Colonic mucosa (tissue), 4 donors: ENCODE data around the gene GMPR2. TPM values are rescaled to one million over a fixed set of nuclear protein-coding genes. Genes with fewer than 3 reads are reported as not detected.
"Not testable (repeated sequence)": the region's sequence is repeated elsewhere in the genome, so short reads cannot be mapped to it uniquely, and the experiment has no call there.

Source experiments
- DNase-seq: peaks from one replicate; pipeline ENCODE4 v3.0.0-alpha.2; 2020
- H3K27ac ChIP-seq: fragments of 200-600 bp; one replicate; pipeline ENCODE4 v1.8.0; 2021
- H3K27me3 ChIP-seq: fragments of 200-600 bp; one replicate; pipeline ENCODE4 v1.8.0; 2021
- H3K36me3 ChIP-seq: fragments of 200-600 bp; one replicate; pipeline ENCODE4 v1.8.0; 2021
- H3K4me1 ChIP-seq: fragments of 200-600 bp; one replicate; pipeline ENCODE4 v1.8.0; 2021; ENCODE audit warnings: mild to moderate bottlenecking
- H3K4me3 ChIP-seq: fragments of 200-600 bp; one replicate; pipeline ENCODE4 v1.8.0; 2021
- H3K9ac ChIP-seq, 2 donors: one replicate each; pipeline ENCODE4 v1.7.0; 2013; ENCODE audit warnings: control low read depth in 2 of 2, low read depth in 2 of 2, low read length in 2 of 2
- H3K9me3 ChIP-seq: fragments of 200-600 bp; one replicate; pipeline ENCODE4 v1.8.0; 2021
- intact Hi-C: fragments of 100-400 bp; cut with DNase I; formaldehyde crosslinking; loops from one replicate; pipeline ENCODE4 v1.14.1; 2022
- total RNA-seq, 2 donors: library from RNA; stranded (reverse); fragmentation: NEBNext Ultra II Directional in 1 of 2; extraction: Animal tissue kit (Norgen Biotek cat#: 25700) in 1 of 2; gene quantifications; one replicate each; pipeline ENCODE4 v1.2.1, GENCODE V29; 2021
- TF ChIP-seq, protein P1 (sequence below): fragments of 200-600 bp; IDR thresholded peaks from one replicate; pipeline ENCODE4 v1.8.0; 2022; ENCODE audit warnings: antibody characterized with exemption, mild to moderate bottlenecking
- donor health status: healthy.
- donor health status: DM: no; HTN: no; CAD: no.
- donor health status: DM: no; HTN: no; CAD: no.

Gene GMPR2
- total RNA-seq, 2 donors from 2014 or later = 57.9 to 68.1 TPM

DNA sequence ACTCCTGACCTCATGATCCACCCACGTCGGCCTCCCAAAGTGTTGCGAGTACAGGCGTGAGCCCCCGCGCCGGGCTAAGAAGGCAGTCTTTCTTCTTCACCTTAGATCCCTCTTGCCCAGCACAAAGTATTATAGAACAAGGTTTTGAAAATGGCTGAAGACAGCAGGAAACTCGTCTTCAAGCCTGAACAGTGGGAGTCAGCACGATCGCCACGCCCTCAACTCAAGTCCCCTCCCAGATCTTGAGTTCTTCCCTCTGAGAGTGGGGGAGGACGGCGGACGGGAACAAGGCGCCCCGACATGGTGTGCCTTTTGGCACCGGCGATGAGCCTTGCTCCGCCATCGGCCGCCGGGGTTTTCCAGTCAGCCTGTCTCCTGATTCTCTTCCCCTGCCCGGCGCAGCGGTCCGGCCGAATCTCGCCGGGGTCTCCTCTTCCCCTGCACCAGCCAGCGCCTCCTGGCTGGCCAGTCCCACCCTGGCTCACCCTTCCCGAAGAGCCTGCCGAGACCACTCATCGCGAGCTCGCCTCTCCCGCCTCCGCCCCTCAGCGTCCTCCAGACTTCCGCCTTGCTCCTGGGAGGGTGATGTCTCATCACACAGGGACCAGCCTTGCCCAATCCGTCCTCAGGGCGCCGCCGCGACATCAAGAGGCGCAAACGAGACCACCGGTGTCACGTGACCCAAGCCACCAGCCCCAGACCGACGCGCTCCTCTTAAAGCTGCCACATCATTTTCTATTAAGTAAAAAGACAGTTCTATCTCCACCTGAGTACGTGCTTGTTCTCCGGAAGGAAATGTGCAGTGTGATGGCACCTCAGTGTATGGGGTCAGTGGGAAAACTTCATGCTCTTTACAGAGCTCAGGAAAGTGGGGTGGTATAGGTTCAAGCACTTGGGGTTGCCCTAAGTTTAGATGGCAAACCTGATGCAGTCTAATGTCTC lies 19.5 kb upstream of the GMPR2 start, which contains the start of gene CHMP4A:
Gene CHMP4A, minus strand, starts transcription at position 565 of the 942 bp plus-strand sequence. Its CDS starts 49 bp downstream, at position 516.
- Histone ChIP-seq H3K4me3 (peak within 1 kb of the TSS; percentile 68), H3K4me1 (peaks cover 5% of the 10 kb centered on the region), H3K36me3 (no peaks in the 10 kb centered on the region), H3K27ac (peak within 1 kb of the TSS; percentile 98), H3K27me3 (no peaks in the 10 kb centered on the region), H3K9me3 (no peaks in the 10 kb centered on the region), H3K9ac (peak within 1 kb of the TSS; percentile 71 to 93)
- peak; percentile 97 for DNase-seq
- TF ChIP-seq, protein P1, sequence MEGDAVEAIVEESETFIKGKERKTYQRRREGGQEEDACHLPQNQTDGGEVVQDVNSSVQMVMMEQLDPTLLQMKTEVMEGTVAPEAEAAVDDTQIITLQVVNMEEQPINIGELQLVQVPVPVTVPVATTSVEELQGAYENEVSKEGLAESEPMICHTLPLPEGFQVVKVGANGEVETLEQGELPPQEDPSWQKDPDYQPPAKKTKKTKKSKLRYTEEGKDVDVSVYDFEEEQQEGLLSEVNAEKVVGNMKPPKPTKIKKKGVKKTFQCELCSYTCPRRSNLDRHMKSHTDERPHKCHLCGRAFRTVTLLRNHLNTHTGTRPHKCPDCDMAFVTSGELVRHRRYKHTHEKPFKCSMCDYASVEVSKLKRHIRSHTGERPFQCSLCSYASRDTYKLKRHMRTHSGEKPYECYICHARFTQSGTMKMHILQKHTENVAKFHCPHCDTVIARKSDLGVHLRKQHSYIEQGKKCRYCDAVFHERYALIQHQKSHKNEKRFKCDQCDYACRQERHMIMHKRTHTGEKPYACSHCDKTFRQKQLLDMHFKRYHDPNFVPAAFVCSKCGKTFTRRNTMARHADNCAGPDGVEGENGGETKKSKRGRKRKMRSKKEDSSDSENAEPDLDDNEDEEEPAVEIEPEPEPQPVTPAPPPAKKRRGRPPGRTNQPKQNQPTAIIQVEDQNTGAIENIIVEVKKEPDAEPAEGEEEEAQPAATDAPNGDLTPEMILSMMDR = no peak
- intact Hi-C loops = no loop called here

DNA sequence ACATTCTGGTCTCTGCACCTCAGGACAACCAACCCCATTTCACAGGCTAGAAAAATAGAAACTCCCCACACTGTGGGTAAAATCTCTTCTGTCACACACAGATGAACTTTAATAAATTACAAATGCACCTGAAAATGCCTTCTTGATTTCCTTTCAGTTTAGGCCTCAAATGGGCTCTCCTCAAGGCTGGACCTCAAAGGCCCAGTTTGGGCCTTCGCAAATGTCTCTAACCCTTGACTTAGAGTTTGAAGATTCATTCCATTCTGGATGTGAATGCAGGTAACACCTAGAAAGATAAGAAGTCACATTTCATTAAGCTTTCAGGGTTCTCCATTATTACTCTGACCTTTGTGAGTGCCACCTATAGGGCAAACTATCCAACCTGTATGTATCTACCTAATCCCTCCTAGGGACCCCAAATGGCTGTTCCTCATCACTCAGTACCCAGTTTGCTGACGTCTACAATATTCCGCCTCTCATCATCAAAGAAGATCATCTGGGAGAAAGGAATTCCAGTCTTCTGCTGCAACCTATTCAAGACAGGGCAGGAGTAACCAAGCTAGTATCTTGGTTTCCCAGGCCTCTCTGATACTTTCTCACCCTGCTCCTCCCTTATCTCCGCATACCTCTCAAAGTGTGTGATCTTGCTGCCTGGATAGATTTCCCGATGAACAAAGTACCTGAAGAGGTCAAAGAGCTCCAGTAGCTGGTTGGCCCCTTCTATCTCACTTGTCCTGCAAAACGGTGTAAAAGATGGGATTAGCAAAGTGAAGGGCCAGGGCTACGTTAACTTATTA lies 18.7 kb upstream of the GMPR2 start:
- H3K4me1 ChIP-seq = peaks cover 5% of the 10 kb centered on the region
- peak overlapping the region; percentile 68 for H3K4me3 ChIP-seq
- no peak for DNase-seq
- intact Hi-C loops = no loop called here
- no peaks in the 10 kb centered on the region for H3K27me3 ChIP-seq
- H3K9ac ChIP-seq = peak overlapping the region in 1 of 2 donors; percentile 93
- no peaks in the 10 kb centered on the region for H3K36me3 ChIP-seq
- H3K27ac ChIP-seq = peak overlapping the region; percentile 98
- TF ChIP-seq, protein P1 = no peak
- no peaks in the 10 kb centered on the region for H3K9me3 ChIP-seq

DNA sequence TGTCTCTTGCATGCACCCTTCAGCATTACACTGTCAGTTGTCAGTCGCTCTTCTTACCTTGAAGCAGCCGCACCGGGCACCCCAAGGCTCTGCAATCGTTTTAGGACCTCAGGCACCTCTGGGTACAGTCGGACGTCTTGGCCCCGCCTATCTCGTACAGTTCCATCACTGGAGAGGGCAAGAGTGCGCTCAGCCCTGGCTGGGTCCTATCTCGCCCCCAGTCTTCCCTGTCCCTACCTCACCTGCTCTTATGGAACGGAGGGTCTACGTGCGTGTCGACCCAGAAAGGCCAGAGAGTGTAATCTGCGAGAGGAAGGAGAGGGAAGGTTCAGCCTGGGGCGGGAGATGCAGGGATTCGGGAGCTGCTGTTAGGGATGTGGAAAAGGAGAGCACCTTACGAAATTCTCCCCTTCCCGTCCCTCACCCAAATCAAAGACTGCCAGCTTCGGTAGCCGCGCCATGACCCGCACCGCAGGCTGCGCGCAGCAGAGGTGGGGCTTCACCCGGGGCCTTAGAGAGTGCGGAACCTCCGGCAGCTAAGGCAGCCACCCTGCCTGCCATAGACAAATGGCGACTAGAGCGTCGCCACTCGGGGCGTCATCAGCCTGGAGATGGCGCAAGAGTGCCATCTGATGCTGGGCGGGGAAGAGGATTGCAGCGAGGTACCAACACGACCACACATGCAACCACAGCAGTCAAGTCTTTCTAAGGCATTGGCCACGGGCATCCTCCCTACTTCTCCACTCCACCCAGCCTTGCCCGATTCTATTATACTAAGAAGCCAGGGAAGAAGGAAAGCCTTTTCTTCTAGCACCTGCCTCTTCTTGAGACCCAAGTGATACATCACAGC lies 17.0 kb upstream of the GMPR2 start, which contains the start of gene MDP1:
Gene MDP1, minus strand, starts transcription at position 572 of the 850 bp plus-strand sequence. Its CDS starts 111 bp downstream, at position 461.
- DNase-seq = peak; percentile 88
- intact Hi-C loops = no loop called here
- H3K36me3 ChIP-seq = no peaks in the 10 kb centered on the region
- peaks cover 5% of the 10 kb centered on the region for H3K4me1 ChIP-seq
- peak within 1 kb of the TSS; percentile 68 for H3K4me3 ChIP-seq
- H3K27me3 ChIP-seq = no peaks in the 10 kb centered on the region
- no peaks in the 10 kb centered on the region for H3K9me3 ChIP-seq
- TF ChIP-seq, protein P1 = peak; percentile 41
- H3K27ac ChIP-seq = peak within 1 kb of the TSS; percentile 94
- peak within 1 kb of the TSS; percentile 81 to 92 for H3K9ac ChIP-seq

DNA sequence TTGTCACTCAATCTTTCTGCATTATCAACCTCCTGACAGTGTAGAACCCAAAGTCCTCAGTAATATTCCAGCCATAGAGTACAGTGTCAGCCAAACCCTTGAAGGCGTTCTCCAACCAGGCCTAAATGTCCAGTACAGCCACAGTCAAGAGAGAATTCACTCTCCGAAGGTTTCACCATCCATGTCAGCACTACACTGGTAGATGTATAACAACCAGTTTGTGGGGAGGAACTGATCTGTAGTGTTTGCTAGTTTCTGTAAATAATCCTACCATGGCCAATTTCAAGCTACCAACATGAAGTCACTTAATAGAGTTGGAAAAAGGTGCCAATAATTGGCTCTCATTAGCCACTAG lies 16.4 kb upstream of the GMPR2 start:
- H3K4me3 ChIP-seq = no peak overlapping the region
- TF ChIP-seq, protein P1 = no peak
- peaks cover 5% of the 10 kb centered on the region for H3K4me1 ChIP-seq
- no peaks in the 10 kb centered on the region for H3K36me3 ChIP-seq
- peak overlapping the region in 1 of 2 donors; percentile 92 for H3K9ac ChIP-seq
- no peaks in the 10 kb centered on the region for H3K9me3 ChIP-seq
- no peaks in the 10 kb centered on the region for H3K27me3 ChIP-seq
- no peak for DNase-seq
- no peak overlapping the region for H3K27ac ChIP-seq
- intact Hi-C loops = no loop called here

DNA sequence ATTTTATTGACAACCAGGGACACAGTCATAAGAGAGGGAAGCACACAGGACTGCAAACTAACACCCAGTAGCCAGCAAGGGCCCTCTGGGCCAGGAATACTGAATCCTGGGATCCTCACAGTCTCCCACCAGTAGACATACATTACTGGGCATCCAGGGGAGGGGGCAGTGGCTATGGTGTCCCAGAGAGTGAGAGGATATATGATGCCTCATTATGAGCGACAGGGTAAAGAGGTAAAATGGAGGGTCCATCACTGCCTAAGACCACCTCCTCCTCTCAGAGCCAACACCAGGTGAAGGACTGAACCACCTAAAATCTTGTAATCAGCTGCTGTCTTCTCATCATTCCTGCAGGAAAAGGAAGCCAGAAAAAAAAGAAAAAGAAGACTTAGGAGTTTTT lies 15.9 kb upstream of the GMPR2 start:
- H3K4me1 ChIP-seq, H3K27ac ChIP-seq, intact Hi-C loops, H3K9ac ChIP-seq, H3K9me3 ChIP-seq, H3K4me3 ChIP-seq, DNase-seq, H3K36me3 ChIP-seq, H3K27me3 ChIP-seq: not testable (repeated sequence)
